GM19025 (cell line): ENCODE measurements around the gene KCNJ9.
"Not testable (repeated sequence)": the region's sequence is repeated elsewhere in the genome, so short reads cannot be mapped to it uniquely, and the experiment has no call there.

ENCODE experiments used
- ATAC-seq: cut with Tn5 transposase; IDR thresholded peaks from one replicate; pipeline ENCODE4 v1.9.1; 2021; ENCODE audit warnings: mild to moderate bottlenecking, low read depth, moderate library complexity; ENCODE audit not compliant: unreplicated experiment

KCNJ9 gene

GRCh38 chr1:160122978-160123495 is 41.7 kb downstream of the KCNJ9 start:
- no peak for ATAC-seq

GRCh38 chr1:160123726-160124125 is 42.4 kb downstream of the KCNJ9 start:
- ATAC-seq: no peak

- no peak for ATAC-seq
Observed at GRCh38 chr1:160124705-160125478, 43.6 kb downstream of the KCNJ9 start.

GRCh38 chr1:160125746-160126145 is 44.4 kb downstream of the KCNJ9 start:
- ATAC-seq: no peak

- ATAC-seq: not testable (repeated sequence)
Observed at GRCh38 chr1:160126342-160126741, 45.0 kb downstream of the KCNJ9 start.

GRCh38 chr1:160127381-160127780 is 46.0 kb downstream of the KCNJ9 start:
- no peak for ATAC-seq

- no peak for ATAC-seq
Observed at GRCh38 chr1:160127865-160128523, 46.7 kb downstream of the KCNJ9 start.

- ATAC-seq: no peak
Observed at GRCh38 chr1:160128636-160129035, 47.3 kb downstream of the KCNJ9 start.

- no peak for ATAC-seq
Observed at GRCh38 chr1:160129046-160129445, 47.7 kb downstream of the KCNJ9 start.

GRCh38 chr1:160129558-160129957 is 48.2 kb downstream of the KCNJ9 start:
- no peak for ATAC-seq

GRCh38 chr1:160129966-160130365 is 48.6 kb downstream of the KCNJ9 start:
- no peak for ATAC-seq

GRCh38 chr1:160130486-160130885 is 49.1 kb downstream of the KCNJ9 start:
- no peak for ATAC-seq

GRCh38 chr1:160130939-160131338 is 49.6 kb downstream of the KCNJ9 start:
- ATAC-seq: no peak

- no peak for ATAC-seq
Observed at GRCh38 chr1:160131803-160132565, 50.6 kb downstream of the KCNJ9 start.

GRCh38 chr1:160133990-160134770 is 52.8 kb downstream of the KCNJ9 start:
- no peak for ATAC-seq

- no peak for ATAC-seq
Observed at GRCh38 chr1:160134791-160135572, 53.6 kb downstream of the KCNJ9 start.

GRCh38 chr1:160136121-160136925 is 55.0 kb downstream of the KCNJ9 start:
- no peak for ATAC-seq

GRCh38 chr1:160136926-160137200 is 55.5 kb downstream of the KCNJ9 start:
- ATAC-seq: no peak
